Prostate gland (tissue), 2 donors: Measurements from ENCODE around the gene ELAVL1.

Experiments
- POLR2A ChIP-seq: fragments of 450-650 bp; IDR thresholded peaks from one replicate; pipeline ENCODE4 v1.6.1; 2016; ENCODE audit warnings: antibody characterized with exemption, mild to moderate bottlenecking
- TF ChIP-seq, protein P1 (sequence below), 4 experiments: fragments of 200-600 bp in 2 of 4; fragments of 450-650 bp in 2 of 4; sonication (generic) in 2 of 4; IDR thresholded peaks; 1 replicate in 3 of 4; 2 replicates in 1 of 4; pipeline ENCODE4 v1.5.1; 2016 to 2019; ENCODE audit warnings: antibody characterized with exemption in 4 of 4, mild to moderate bottlenecking in 2 of 4, moderate library complexity in 2 of 4

DNA sequence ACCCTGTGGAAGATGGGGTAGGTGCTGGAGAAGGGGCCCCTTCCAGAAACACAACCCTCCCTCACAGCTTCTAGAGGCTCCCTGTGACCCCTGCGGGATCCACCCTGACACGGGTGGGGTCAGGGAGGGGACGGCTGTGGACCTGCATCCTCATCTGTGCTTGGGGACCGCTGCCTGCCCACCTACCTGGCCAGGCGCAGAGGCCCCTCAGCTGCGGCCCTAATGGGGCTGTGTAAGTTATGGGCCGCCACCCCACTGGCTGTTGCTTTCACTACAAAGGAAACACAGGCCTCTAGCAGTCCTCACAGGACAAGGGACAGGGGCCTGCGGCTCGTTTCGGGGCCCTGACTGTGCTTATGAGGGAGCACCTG, 72.5 kb downstream of the ELAVL1 start:
- TF ChIP-seq, protein P1, sequence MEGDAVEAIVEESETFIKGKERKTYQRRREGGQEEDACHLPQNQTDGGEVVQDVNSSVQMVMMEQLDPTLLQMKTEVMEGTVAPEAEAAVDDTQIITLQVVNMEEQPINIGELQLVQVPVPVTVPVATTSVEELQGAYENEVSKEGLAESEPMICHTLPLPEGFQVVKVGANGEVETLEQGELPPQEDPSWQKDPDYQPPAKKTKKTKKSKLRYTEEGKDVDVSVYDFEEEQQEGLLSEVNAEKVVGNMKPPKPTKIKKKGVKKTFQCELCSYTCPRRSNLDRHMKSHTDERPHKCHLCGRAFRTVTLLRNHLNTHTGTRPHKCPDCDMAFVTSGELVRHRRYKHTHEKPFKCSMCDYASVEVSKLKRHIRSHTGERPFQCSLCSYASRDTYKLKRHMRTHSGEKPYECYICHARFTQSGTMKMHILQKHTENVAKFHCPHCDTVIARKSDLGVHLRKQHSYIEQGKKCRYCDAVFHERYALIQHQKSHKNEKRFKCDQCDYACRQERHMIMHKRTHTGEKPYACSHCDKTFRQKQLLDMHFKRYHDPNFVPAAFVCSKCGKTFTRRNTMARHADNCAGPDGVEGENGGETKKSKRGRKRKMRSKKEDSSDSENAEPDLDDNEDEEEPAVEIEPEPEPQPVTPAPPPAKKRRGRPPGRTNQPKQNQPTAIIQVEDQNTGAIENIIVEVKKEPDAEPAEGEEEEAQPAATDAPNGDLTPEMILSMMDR (IDR thresholded peaks at IDR 0.05), result no peak
- TF ChIP-seq POLR2A, result no peak
